Prostate gland (tissue), 2 donors: ENCODE measurements around the gene BLVRB. TPM values are rescaled to one million over a fixed set of nuclear protein-coding genes. Genes with fewer than 3 reads are reported as not detected.
"Not testable (repeated sequence)": the region's sequence is repeated elsewhere in the genome, so short reads cannot be mapped to it uniquely, and the experiment has no call there.

ENCODE experiments used
- DNase-seq: peaks from one replicate; pipeline ENCODE4 v3.0.0-alpha.2; 2019; ENCODE audit warnings: low spot score
- H3K27ac ChIP-seq, 2 donors: fragments of 200-600 bp; sonication (generic); 2 replicates each; pipeline ENCODE4 v1.5.1; 2017 to 2019
- H3K27me3 ChIP-seq: fragments of 200-600 bp; sonication (generic); replicated peaks from 2 replicates; pipeline ENCODE4 v1.5.1; 2019; ENCODE audit not compliant: insufficient read depth
- H3K36me3 ChIP-seq, 2 donors: fragments of 200-600 bp; sonication (generic); 1 replicate in 1 of 2; 2 replicates in 1 of 2; pipeline versions ENCODE4 v1.5.1 to v1.8.1; 2017 to 2019
- H3K4me1 ChIP-seq: fragments of 200-600 bp; sonication (generic); replicated peaks from 2 replicates; pipeline ENCODE4 v1.5.1; 2019
- H3K4me3 ChIP-seq, 2 donors: fragments of 200-600 bp; sonication (generic); 2 replicates each; pipeline ENCODE4 v1.5.1; 2017 to 2019
- H3K9me3 ChIP-seq: fragments of 200-600 bp; sonication (generic); 2 replicates; pipeline ENCODE4 v1.5.1; 2017
- CTCF ChIP-seq, 4 experiments: fragments of 200-600 bp in 2 of 4; fragments of 450-650 bp in 2 of 4; sonication (generic) in 2 of 4; IDR thresholded peaks; 1 replicate in 3 of 4; 2 replicates in 1 of 4; pipeline ENCODE4 v1.5.1; 2016 to 2019; ENCODE audit warnings: antibody characterized with exemption in 4 of 4, mild to moderate bottlenecking in 2 of 4, moderate library complexity in 2 of 4
- POLR2A ChIP-seq: fragments of 450-650 bp; IDR thresholded peaks from one replicate; pipeline ENCODE4 v1.6.1; 2016; ENCODE audit warnings: antibody characterized with exemption, mild to moderate bottlenecking
- POLR2AphosphoS5 ChIP-seq: sonication (generic); formaldehyde crosslinking; IDR thresholded peaks from one replicate; pipeline ENCODE4 v1.6.1; 2017; ENCODE audit warnings: antibody characterized with exemption
- WGBS: methylation state at CpG from one replicate; pipeline ENCODE4 v1.1.5; 2018; 5-methylcytosine and 5-hydroxymethylcytosine counted together
- intact Hi-C: fragments of 100-400 bp; cut with DNase I; formaldehyde crosslinking; loops from one replicate; pipeline ENCODE4 v1.14.2; 2022
- total RNA-seq, 2 donors: library from RNA; depleted of rRNA; stranded (reverse); fragments of >200 nt; gene quantifications; one replicate each; pipeline ENCODE4 v1.1.0, GENCODE V29; 2016

The BLVRB gene
- total RNA-seq, 2 donors from 2014 or later, result 101 to 261 TPM

DNA sequence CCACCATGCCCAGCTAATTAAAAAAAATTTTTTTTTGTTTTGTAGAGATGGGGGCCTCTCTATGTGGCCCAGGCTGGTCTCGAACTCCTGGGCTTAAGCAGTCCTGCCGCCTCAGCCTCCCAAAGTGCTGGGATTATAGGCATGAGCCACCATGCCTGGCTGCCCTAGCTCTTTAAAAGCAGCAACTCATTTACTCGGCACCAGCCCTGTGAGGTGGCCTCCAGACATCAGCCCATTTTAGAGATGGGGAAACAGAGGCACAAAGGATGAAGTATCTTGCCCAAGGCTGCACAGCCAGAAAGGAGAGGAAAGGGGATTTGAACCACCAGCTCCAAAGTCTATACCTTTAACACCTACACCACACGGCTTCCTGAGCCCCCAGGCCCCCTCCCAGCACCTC lies 52.7 kb downstream of the BLVRB start:
- Histone ChIP-seq H3K27ac (no peak overlapping the region), H3K36me3 (no peaks in the 10 kb centered on the region), H3K4me3 (no peak overlapping the region), H3K4me1 (no peaks in the 10 kb centered on the region), H3K27me3 (no peaks in the 10 kb centered on the region), H3K9me3 (no peaks in the 10 kb centered on the region)
- no peak for DNase-seq
- intact Hi-C loops, result no loop called here
- TF ChIP-seq CTCF (IDR thresholded peaks at IDR 0.05) (no peak), POLR2A (no peak)
- WGBS, result 71% methylated on average over 4 of the region's 4 CpGs

DNA sequence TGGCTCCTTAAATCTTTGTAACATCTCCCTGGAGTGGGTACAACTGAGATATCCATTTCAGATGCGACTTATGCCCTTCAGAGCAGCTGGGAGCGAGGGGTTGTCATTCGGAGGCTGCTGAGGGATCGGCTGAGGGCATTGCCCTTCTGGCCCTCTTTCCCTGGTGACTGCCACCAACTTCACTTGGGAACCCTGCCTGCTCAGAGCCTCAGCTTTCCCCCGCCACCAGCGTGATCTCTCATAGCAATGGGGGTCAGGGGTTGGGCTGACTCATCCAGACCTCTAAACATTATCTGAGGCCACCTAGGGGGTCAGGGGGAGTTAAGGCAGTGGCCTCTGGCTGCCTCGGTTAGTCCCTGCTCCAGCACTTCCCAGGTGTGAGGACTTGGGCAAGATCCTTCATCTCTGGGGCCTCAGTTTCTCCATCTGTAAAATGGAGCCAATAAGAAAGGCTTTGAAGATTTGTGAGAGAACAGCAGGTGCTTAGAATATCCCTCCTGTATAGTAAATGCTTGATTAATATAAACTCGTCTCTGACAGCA lies 53.5 kb downstream of the BLVRB start:
- Histone ChIP-seq H3K4me1 (no peaks in the 10 kb centered on the region), H3K4me3 (no peak overlapping the region), H3K27me3 (no peaks in the 10 kb centered on the region), H3K9me3 (no peaks in the 10 kb centered on the region), H3K27ac (peak overlapping the region; percentile 7 to 45), H3K36me3 (no peaks in the 10 kb centered on the region)
- no peak for DNase-seq
- WGBS, result 80% methylated on average over 8 of the region's 8 CpGs
- intact Hi-C loops, result no loop called here
- TF ChIP-seq POLR2A (no peak), POLR2AphosphoS5 (no peak), CTCF (IDR thresholded peaks at IDR 0.05) (no peak)

DNA sequence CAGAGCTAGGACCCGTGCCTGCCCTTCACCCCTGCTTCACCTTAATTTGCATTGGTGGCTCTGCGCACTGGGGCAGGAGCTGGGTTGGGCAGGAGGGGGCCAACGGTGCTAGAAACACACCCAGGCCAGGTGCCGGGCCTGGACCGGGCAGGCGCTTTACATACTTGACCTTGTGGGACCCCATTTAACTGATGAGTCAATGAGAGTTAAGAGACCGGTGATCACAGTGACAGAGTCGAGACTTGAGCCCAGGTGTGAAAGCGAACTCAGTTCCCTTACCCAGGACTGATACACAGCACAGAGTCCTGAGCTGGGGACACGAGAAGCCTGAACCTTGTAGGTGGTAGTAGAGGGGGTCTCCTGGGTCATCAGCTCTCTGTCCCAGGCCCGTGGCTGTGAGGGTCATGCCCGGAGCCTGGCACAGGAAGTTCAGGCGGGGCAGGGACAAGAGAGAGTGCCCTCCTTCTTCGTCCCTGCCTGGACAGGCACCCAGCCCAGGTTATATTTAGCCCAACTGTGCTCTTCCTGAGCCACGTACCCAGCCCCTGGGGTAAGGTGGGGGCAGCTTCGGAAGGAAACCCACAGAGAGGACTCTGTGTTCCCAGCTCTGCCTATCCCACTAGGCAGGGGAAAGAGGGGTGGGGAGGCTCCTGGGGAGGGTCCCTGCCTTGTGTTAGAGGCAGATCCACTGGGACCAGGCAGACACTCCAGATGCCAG lies 54.3 kb downstream of the BLVRB start:
- intact Hi-C loops, result no loop called here
- Histone ChIP-seq H3K9me3 (no peaks in the 10 kb centered on the region), H3K4me3 (no peak overlapping the region), H3K36me3 (no peaks in the 10 kb centered on the region), H3K27ac (peak overlapping the region; percentile 7 to 45), H3K27me3 (no peaks in the 10 kb centered on the region), H3K4me1 (no peaks in the 10 kb centered on the region)
- no peak for DNase-seq
- WGBS, result 39% methylated on average over 16 of the region's 16 CpGs
- TF ChIP-seq POLR2AphosphoS5 (peak; percentile 40), POLR2A (peak; percentile 8), CTCF (IDR thresholded peaks at IDR 0.05) (no peak)

GRCh38 chr19:40410030-40410389 lies 55.5 kb downstream of the BLVRB start:
- intact Hi-C loops, result no loop called here

DNA sequence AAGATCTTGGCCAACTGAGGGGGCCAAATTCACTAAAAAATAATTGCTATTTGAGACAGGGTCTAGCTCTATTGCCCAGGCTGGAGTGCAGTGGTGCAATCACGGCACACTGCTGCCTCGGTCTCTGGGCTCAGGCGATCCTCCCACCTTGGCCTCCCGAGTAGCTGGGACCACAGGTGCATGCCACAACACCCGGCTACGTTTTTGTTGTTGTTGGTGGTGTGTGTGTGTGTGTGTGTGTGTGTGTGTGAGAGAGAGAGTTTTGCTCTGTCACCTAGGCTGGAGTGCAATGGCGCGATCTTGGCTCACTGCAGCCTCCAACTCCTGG lies 57.0 kb downstream of the BLVRB start:
- H3K27me3 ChIP-seq, DNase-seq, H3K9me3 ChIP-seq, H3K36me3 ChIP-seq, H3K27ac ChIP-seq, H3K4me1 ChIP-seq, intact Hi-C loops, H3K4me3 ChIP-seq: not testable (repeated sequence)
- 85% methylated on average over 8 of the region's 8 CpGs for WGBS

More at GRCh38 chr19:40410030-40410389, 55.5 kb downstream of the BLVRB start:
- no peak for TF ChIP-seq POLR2A
- no peak for TF ChIP-seq POLR2AphosphoS5
- TF ChIP-seq CTCF (IDR thresholded peaks at IDR 0.05), result no peak
- Histone ChIP-seq H3K27ac (no peak overlapping the region), H3K4me1 (no peaks in the 10 kb centered on the region), H3K36me3 (no peaks in the 10 kb centered on the region), H3K4me3 (no peak overlapping the region), H3K9me3 (no peaks in the 10 kb centered on the region), H3K27me3 (no peaks in the 10 kb centered on the region)
- WGBS, result 79% methylated on average over 9 of the region's 9 CpGs
- no peak for DNase-seq
